Liver (tissue), 9 donors: ENCODE measurements around the gene ENC1. TPM values are rescaled to one million over a fixed set of nuclear protein-coding genes. Genes with fewer than 3 reads are reported as not detected.

Experiments
- DNase-seq: peaks from one replicate; pipeline ENCODE4 v3.0.0-alpha.2; 2017; ENCODE audit warnings: low spot score
- H3K27ac ChIP-seq, 2 donors: one replicate each; pipeline ENCODE4 v1.7.0; 2013; ENCODE audit warnings: inconsistent platforms in 2 of 2, low read length in 2 of 2, control low read depth in 1 of 2, low read depth in 1 of 2, mild to moderate bottlenecking in 1 of 2
- H3K27me3 ChIP-seq, 4 donors: one replicate each; pipeline versions ENCODE4 v1.6.1 to v1.7.0; 2013; ENCODE audit warnings: low read length in 3 of 4, inconsistent platforms in 1 of 4, mild to moderate bottlenecking in 1 of 4, moderate library complexity in 1 of 4; ENCODE audit not compliant: control insufficient read depth in 4 of 4, insufficient read depth in 4 of 4
- H3K36me3 ChIP-seq, 4 donors: one replicate each; pipeline versions ENCODE4 v1.6.1 to v1.7.0; 2013; ENCODE audit warnings: low read length in 3 of 4, mild to moderate bottlenecking in 3 of 4, low read depth in 1 of 4, moderate library complexity in 1 of 4; ENCODE audit not compliant: control insufficient read depth in 4 of 4, insufficient read depth in 3 of 4
- H3K4me1 ChIP-seq, 4 donors: one replicate each; pipeline versions ENCODE4 v1.6.1 to v1.7.0; 2013; ENCODE audit warnings: low read length in 3 of 4, mild to moderate bottlenecking in 3 of 4, moderate library complexity in 1 of 4; ENCODE audit not compliant: control insufficient read depth in 4 of 4, insufficient read depth in 4 of 4
- H3K4me3 ChIP-seq, 3 donors: one replicate each; pipeline versions ENCODE4 v1.6.1 to v1.7.0; 2013; ENCODE audit warnings: low read length in 3 of 3, control low read depth in 1 of 3, low read depth in 1 of 3, mild to moderate bottlenecking in 1 of 3
- H3K9ac ChIP-seq, 2 donors: one replicate each; pipeline ENCODE4 v1.7.0; 2013; ENCODE audit warnings: low read length in 2 of 2, mild to moderate bottlenecking in 2 of 2, moderate library complexity in 2 of 2, control low read depth in 1 of 2, low read depth in 1 of 2
- H3K9me3 ChIP-seq, 4 donors: one replicate each; pipeline versions ENCODE4 v1.6.1 to v1.7.0; 2013; ENCODE audit warnings: low read length in 3 of 4; ENCODE audit not compliant: control insufficient read depth in 4 of 4
- EGR1 ChIP-seq, 2 donors: IDR thresholded peaks; 2 replicates each; pipeline ENCODE4 v1.6.1; 2016 to 2018; ENCODE audit warnings: antibody characterized with exemption in 2 of 2, low read depth in 2 of 2
- FOXA1 ChIP-seq: IDR thresholded peaks from 2 replicates; pipeline ENCODE4 v1.6.1; 2016; ENCODE audit warnings: antibody characterized with exemption
- FOXA2 ChIP-seq: IDR thresholded peaks from 2 replicates; pipeline ENCODE4 v1.6.1; 2016; ENCODE audit warnings: antibody characterized with exemption
- GABPA ChIP-seq, 2 donors: IDR thresholded peaks in 1 of 2; conservative IDR thresholded peaks in 1 of 2; 2 replicates each; pipeline ENCODE4 v1.6.1; 2016; ENCODE audit warnings: antibody characterized with exemption in 2 of 2, mild to moderate bottlenecking in 1 of 2, moderate library complexity in 1 of 2
- HNF4A ChIP-seq, 2 donors: conservative IDR thresholded peaks; 2 replicates each; pipeline ENCODE4 v1.6.1; 2016; ENCODE audit warnings: antibody characterized with exemption in 2 of 2, mild to moderate bottlenecking in 2 of 2
- HNF4G ChIP-seq: IDR thresholded peaks from 2 replicates; pipeline ENCODE4 v1.6.1; 2016; ENCODE audit warnings: antibody characterized with exemption
- JUND ChIP-seq, 2 donors: IDR thresholded peaks; 2 replicates each; pipeline ENCODE4 v1.6.1; 2016; ENCODE audit warnings: antibody characterized with exemption in 2 of 2
- NR2F2 ChIP-seq: IDR thresholded peaks from 2 replicates; pipeline ENCODE4 v1.6.1; 2016; ENCODE audit warnings: antibody characterized with exemption
- RAD21 ChIP-seq, 2 donors: IDR thresholded peaks; 2 replicates each; pipeline ENCODE4 v1.6.1; 2016; ENCODE audit warnings: antibody characterized with exemption in 2 of 2, mild to moderate bottlenecking in 2 of 2
- RXRA ChIP-seq, 2 donors: IDR thresholded peaks; 2 replicates each; pipeline ENCODE4 v1.6.1; 2017 to 2018; ENCODE audit warnings: antibody characterized with exemption in 2 of 2, mild to moderate bottlenecking in 1 of 2
- SP1 ChIP-seq: IDR thresholded peaks from 2 replicates; pipeline ENCODE4 v1.6.1; 2018; ENCODE audit warnings: antibody characterized with exemption, mild to moderate bottlenecking
- TAF1 ChIP-seq: conservative IDR thresholded peaks from 2 replicates; pipeline ENCODE4 v1.6.1; 2016; ENCODE audit warnings: antibody characterized with exemption, mild to moderate bottlenecking
- YY1 ChIP-seq: IDR thresholded peaks from 2 replicates; pipeline ENCODE4 v1.6.1; 2016; ENCODE audit warnings: antibody characterized with exemption, mild to moderate bottlenecking
- WGBS: extraction: QIAGEN DNeasy Blood & Tissue Kit; methylation state at CpG from one replicate; pipeline ENCODE4 v1.1.7; 2013; 5-methylcytosine and 5-hydroxymethylcytosine counted together
- polyA plus RNA-seq, 2 donors: library from polyadenylated mRNA; stranded (reverse) in 1 of 2; unstranded in 1 of 2; fragments of 200-250 nt in 1 of 2; fragments of >200 nt in 1 of 2; fragmentation: Nextera tagmentation in 1 of 2; extraction: Ambion mirVana in 1 of 2; gene quantifications; one replicate each; pipeline versions ENCODE4 v1.2.1 to v1.2.3, GENCODE V29; 2013 to 2015
- total RNA-seq, 2 donors: library from RNA; depleted of rRNA; stranded (reverse); fragments of >200 nt; gene quantifications; one replicate each; pipeline ENCODE4 v1.2.3, GENCODE V29; 2014
- TF ChIP-seq, protein P1 (sequence below): IDR thresholded peaks from 2 replicates; pipeline ENCODE4 v1.6.1; 2016; ENCODE audit warnings: antibody characterized with exemption
- TF ChIP-seq, protein P2 (sequence below): IDR thresholded peaks from 2 replicates; pipeline ENCODE4 v1.6.1; 2016; ENCODE audit warnings: antibody characterized with exemption, mild to moderate bottlenecking
- TF ChIP-seq, protein P3 (sequence below): IDR thresholded peaks from 2 replicates; pipeline ENCODE4 v1.6.1; 2016; ENCODE audit warnings: antibody characterized with exemption
- TF ChIP-seq, protein P4 (sequence below): IDR thresholded peaks from 2 replicates; pipeline ENCODE4 v1.6.1; 2016; ENCODE audit warnings: antibody characterized with exemption
- TF ChIP-seq, protein P5 (sequence below): fragments of 150-350 bp; IDR thresholded peaks from 2 replicates; pipeline ENCODE4 v1.5.1; 2017; ENCODE audit warnings: improper control_type of control experiment, low read depth, low read length; ENCODE audit not compliant: missing input control
- donor health status: healthy.
- donor health status: healthy.
- donor health status: healthy.
- donor health status: healthy.
- donor health status: healthy.

Gene ENC1
- total and polyA plus RNA-seq, 4 donors = 5.7 to 34.4 (median 13.8) TPM

DNA sequence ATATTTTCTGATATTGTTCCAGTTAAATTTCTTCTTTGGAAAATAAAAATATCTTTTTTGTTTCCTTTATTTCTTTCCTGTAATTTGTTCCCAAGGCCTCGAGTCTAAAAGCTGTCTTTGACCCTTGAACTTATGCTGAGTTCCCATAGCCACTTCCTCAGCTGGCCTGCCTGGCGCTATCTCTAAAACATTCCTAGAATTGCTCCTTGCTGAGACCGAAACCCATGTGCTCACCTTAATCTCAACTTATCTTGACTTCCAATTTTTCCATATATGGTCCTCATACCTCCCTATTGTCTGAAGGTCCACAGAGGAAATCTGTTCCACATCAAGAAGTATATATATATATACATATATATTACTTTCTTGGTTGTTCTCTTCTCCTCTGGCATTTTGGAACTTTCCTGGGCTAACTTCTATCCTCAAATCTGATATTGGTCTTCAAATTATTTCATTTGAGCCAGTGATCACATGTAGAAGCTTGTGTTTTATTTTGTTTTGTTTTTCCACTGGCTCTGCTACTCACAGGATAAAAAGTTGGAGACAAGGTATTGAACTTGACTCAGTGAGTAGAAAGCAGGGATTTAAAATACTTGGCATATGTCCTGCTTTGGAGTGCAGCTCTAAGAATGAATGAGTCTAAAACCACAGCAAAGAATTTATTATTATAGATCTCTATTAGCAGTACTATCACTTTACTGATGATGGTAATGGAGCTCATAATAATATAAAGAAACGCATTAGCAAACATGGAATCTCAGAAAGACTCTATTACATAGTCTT lies 45.2 kb downstream of the ENC1 start:
- TF ChIP-seq FOXA1 = no peak
- peak; percentile 89 for TF ChIP-seq NR2F2
- TF ChIP-seq HNF4G = no peak
- peak; percentile 21 for TF ChIP-seq SP1
- TF ChIP-seq GABPA (IDR thresholded peaks at IDR 0.05 in 1 of 2, conservative IDR thresholded peaks at IDR 0.05 in 1 of 2) = no peak
- no peak for TF ChIP-seq JUND (IDR thresholded peaks at IDR 0.05)
- no peak for TF ChIP-seq FOXA2
- TF ChIP-seq, protein P1, sequence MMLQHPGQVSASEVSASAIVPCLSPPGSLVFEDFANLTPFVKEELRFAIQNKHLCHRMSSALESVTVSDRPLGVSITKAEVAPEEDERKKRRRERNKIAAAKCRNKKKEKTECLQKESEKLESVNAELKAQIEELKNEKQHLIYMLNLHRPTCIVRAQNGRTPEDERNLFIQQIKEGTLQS = no peak
- peak in 1 of 2 donors; percentile 25 for TF ChIP-seq RAD21 (IDR thresholded peaks at IDR 0.05)
- TF ChIP-seq RXRA (IDR thresholded peaks at IDR 0.05) = peak; percentile 24 to 35
- TF ChIP-seq EGR1 (IDR thresholded peaks at IDR 0.05; ENCODE audit: low read depth in 2 of 2) = no peak
- TF ChIP-seq, protein P2, sequence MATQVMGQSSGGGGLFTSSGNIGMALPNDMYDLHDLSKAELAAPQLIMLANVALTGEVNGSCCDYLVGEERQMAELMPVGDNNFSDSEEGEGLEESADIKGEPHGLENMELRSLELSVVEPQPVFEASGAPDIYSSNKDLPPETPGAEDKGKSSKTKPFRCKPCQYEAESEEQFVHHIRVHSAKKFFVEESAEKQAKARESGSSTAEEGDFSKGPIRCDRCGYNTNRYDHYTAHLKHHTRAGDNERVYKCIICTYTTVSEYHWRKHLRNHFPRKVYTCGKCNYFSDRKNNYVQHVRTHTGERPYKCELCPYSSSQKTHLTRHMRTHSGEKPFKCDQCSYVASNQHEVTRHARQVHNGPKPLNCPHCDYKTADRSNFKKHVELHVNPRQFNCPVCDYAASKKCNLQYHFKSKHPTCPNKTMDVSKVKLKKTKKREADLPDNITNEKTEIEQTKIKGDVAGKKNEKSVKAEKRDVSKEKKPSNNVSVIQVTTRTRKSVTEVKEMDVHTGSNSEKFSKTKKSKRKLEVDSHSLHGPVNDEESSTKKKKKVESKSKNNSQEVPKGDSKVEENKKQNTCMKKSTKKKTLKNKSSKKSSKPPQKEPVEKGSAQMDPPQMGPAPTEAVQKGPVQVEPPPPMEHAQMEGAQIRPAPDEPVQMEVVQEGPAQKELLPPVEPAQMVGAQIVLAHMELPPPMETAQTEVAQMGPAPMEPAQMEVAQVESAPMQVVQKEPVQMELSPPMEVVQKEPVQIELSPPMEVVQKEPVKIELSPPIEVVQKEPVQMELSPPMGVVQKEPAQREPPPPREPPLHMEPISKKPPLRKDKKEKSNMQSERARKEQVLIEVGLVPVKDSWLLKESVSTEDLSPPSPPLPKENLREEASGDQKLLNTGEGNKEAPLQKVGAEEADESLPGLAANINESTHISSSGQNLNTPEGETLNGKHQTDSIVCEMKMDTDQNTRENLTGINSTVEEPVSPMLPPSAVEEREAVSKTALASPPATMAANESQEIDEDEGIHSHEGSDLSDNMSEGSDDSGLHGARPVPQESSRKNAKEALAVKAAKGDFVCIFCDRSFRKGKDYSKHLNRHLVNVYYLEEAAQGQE = no peak
- TF ChIP-seq HNF4A (conservative IDR thresholded peaks at IDR 0.05) = peak; percentile 24 to 34
- TF ChIP-seq, protein P3, sequence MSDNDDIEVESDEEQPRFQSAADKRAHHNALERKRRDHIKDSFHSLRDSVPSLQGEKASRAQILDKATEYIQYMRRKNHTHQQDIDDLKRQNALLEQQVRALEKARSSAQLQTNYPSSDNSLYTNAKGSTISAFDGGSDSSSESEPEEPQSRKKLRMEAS = no peak
- TF ChIP-seq YY1 = no peak
- TF ChIP-seq, protein P4, sequence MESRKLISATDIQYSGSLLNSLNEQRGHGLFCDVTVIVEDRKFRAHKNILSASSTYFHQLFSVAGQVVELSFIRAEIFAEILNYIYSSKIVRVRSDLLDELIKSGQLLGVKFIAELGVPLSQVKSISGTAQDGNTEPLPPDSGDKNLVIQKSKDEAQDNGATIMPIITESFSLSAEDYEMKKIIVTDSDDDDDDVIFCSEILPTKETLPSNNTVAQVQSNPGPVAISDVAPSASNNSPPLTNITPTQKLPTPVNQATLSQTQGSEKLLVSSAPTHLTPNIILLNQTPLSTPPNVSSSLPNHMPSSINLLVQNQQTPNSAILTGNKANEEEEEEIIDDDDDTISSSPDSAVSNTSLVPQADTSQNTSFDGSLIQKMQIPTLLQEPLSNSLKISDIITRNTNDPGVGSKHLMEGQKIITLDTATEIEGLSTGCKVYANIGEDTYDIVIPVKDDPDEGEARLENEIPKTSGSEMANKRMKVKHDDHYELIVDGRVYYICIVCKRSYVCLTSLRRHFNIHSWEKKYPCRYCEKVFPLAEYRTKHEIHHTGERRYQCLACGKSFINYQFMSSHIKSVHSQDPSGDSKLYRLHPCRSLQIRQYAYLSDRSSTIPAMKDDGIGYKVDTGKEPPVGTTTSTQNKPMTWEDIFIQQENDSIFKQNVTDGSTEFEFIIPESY = no peak
- no peak for TF ChIP-seq TAF1
- TF ChIP-seq, protein P5, sequence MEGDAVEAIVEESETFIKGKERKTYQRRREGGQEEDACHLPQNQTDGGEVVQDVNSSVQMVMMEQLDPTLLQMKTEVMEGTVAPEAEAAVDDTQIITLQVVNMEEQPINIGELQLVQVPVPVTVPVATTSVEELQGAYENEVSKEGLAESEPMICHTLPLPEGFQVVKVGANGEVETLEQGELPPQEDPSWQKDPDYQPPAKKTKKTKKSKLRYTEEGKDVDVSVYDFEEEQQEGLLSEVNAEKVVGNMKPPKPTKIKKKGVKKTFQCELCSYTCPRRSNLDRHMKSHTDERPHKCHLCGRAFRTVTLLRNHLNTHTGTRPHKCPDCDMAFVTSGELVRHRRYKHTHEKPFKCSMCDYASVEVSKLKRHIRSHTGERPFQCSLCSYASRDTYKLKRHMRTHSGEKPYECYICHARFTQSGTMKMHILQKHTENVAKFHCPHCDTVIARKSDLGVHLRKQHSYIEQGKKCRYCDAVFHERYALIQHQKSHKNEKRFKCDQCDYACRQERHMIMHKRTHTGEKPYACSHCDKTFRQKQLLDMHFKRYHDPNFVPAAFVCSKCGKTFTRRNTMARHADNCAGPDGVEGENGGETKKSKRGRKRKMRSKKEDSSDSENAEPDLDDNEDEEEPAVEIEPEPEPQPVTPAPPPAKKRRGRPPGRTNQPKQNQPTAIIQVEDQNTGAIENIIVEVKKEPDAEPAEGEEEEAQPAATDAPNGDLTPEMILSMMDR = no peak
- Histone ChIP-seq H3K27ac (peak overlapping the region in 1 of 2 donors; percentile 26), H3K4me3 (no peak overlapping the region), H3K9me3 (no peaks in the 10 kb centered on the region), H3K4me1 (peaks cover 4 to 19% (median 9%) of the 10 kb centered on the region in 4 donors), H3K9ac (no peak overlapping the region), H3K36me3 (no peaks in the 10 kb centered on the region), H3K27me3 (no peaks in the 10 kb centered on the region)
- WGBS = 57% methylated on average over 4 of the region's 4 CpGs
- DNase-seq = no peak
